ENCODE results near the gene USP49.

USP49 gene

GRCh38 chr6:41756354-41756753 is 138.8 kb downstream of the USP49 start:
- Histone ChIP-seq H3K27me3 (ENCODE audit: insufficient read depth, low read length) (peaks cover 20% of the 10 kb centered on the region; the same call in 1 of the 2 replicates), H3K36me3 (ENCODE audit: insufficient read depth, low read length) (no peaks in the 10 kb centered on the region), H3K4me1 (ENCODE audit: control insufficient read depth, insufficient read depth, low read length, unreplicated experiment) (no peaks in the 10 kb centered on the region), H3K4me3 (ENCODE audit: low read depth, low read length) (no peak overlapping the region), H3K27ac (ENCODE audit: low read depth, low read length) (no peak overlapping the region), H2AFZ (ENCODE audit: low read length, unreplicated experiment) (no peak overlapping the region), H3K79me2 (ENCODE audit: control insufficient read depth, insufficient read depth, low read length, unreplicated experiment) (no peaks in the 10 kb centered on the region)

DNA sequence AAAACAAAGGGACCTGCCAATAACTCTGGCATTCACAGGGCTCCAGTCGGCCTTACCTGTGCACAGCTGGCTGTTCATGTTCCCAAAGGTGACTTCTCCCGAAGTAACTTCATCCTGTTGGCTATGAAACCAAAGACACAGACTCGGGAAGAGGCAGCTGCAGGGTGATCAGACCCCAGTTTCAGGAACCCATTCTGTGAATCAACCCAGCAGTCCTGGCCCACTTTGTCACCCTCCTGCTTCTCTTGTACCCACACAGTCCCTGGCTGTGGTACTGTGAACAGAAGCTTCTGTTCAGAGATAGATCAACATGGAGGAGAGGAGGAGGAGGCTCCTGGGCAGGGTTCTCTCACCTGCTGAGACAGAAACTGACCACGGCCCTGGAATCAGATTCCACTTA is 139.3 kb downstream of the USP49 start:
- no peaks in the 10 kb centered on the region for H3K36me3 ChIP-seq (ENCODE audit: insufficient read depth, low read length)
- no peak overlapping the region for H3K27ac ChIP-seq (ENCODE audit: low read depth, low read length)
- H3K27me3 ChIP-seq (ENCODE audit: insufficient read depth, low read length): peaks cover 20% of the 10 kb centered on the region; the same call in 1 of the 2 replicates
- H3K4me3 ChIP-seq (ENCODE audit: low read depth, low read length): no peak overlapping the region
- H2AFZ ChIP-seq (ENCODE audit: low read length, unreplicated experiment): no peak overlapping the region
- H3K79me2 ChIP-seq (ENCODE audit: control insufficient read depth, insufficient read depth, low read length, unreplicated experiment): no peaks in the 10 kb centered on the region
- no peaks in the 10 kb centered on the region for H3K4me1 ChIP-seq (ENCODE audit: control insufficient read depth, insufficient read depth, low read length, unreplicated experiment)

- Histone ChIP-seq H3K4me3 (ENCODE audit: low read depth, low read length) (no peak overlapping the region), H2AFZ (ENCODE audit: low read length, unreplicated experiment) (no peak overlapping the region), H3K4me1 (ENCODE audit: control insufficient read depth, insufficient read depth, low read length, unreplicated experiment) (peaks cover 4% of the 10 kb centered on the region), H3K27me3 (ENCODE audit: insufficient read depth, low read length) (peaks cover 15% of the 10 kb centered on the region; the same call in 1 of the 2 replicates), H3K79me2 (ENCODE audit: control insufficient read depth, insufficient read depth, low read length, unreplicated experiment) (no peaks in the 10 kb centered on the region), H3K27ac (ENCODE audit: low read depth, low read length) (no peak overlapping the region), H3K36me3 (ENCODE audit: insufficient read depth, low read length) (no peaks in the 10 kb centered on the region)
Measured at GRCh38 chr6:41750374-41750773, 144.8 kb downstream of the USP49 start.

GRCh38 chr6:41748542-41748941 is 146.6 kb downstream of the USP49 start:
- no peak overlapping the region for H2AFZ ChIP-seq (ENCODE audit: low read length, unreplicated experiment)
- H3K36me3 ChIP-seq (ENCODE audit: insufficient read depth, low read length): no peaks in the 10 kb centered on the region
- H3K27ac ChIP-seq (ENCODE audit: low read depth, low read length): no peak overlapping the region
- no peaks in the 10 kb centered on the region for H3K79me2 ChIP-seq (ENCODE audit: control insufficient read depth, insufficient read depth, low read length, unreplicated experiment)
- H3K27me3 ChIP-seq (ENCODE audit: insufficient read depth, low read length): peaks cover 3% of the 10 kb centered on the region; the same call in 1 of the 2 replicates
- peaks cover 4% of the 10 kb centered on the region for H3K4me1 ChIP-seq (ENCODE audit: control insufficient read depth, insufficient read depth, low read length, unreplicated experiment)
- H3K4me3 ChIP-seq (ENCODE audit: low read depth, low read length): no peak overlapping the region

DNA sequence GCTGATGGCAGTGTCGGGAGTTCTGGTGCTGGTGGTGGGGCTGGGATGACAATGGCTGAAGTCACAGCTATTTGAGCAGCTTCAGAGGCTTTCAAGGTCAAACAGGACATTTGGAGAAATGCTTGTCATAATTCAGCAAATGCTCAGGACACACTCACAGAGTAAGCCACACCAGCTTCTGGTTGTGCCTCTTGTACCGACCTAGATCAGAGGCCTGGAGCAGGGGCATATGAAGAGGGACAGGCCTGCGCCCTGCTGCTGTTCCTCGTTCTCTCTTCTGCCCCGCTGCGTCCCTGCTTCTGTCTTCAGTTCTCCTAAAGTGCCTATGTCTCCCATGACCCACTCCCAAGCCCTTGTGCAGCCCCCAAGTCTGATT is 147.1 kb downstream of the USP49 start:
- H3K4me3 ChIP-seq (ENCODE audit: low read depth, low read length): no peak overlapping the region
- no peak overlapping the region for H3K27ac ChIP-seq (ENCODE audit: low read depth, low read length)
- no peaks in the 10 kb centered on the region for H3K27me3 ChIP-seq (ENCODE audit: insufficient read depth, low read length)
- H2AFZ ChIP-seq (ENCODE audit: low read length, unreplicated experiment): no peak overlapping the region
- peaks cover 4% of the 10 kb centered on the region for H3K4me1 ChIP-seq (ENCODE audit: control insufficient read depth, insufficient read depth, low read length, unreplicated experiment)
- no peaks in the 10 kb centered on the region for H3K36me3 ChIP-seq (ENCODE audit: insufficient read depth, low read length)
- no peaks in the 10 kb centered on the region for H3K79me2 ChIP-seq (ENCODE audit: control insufficient read depth, insufficient read depth, low read length, unreplicated experiment)

DNA sequence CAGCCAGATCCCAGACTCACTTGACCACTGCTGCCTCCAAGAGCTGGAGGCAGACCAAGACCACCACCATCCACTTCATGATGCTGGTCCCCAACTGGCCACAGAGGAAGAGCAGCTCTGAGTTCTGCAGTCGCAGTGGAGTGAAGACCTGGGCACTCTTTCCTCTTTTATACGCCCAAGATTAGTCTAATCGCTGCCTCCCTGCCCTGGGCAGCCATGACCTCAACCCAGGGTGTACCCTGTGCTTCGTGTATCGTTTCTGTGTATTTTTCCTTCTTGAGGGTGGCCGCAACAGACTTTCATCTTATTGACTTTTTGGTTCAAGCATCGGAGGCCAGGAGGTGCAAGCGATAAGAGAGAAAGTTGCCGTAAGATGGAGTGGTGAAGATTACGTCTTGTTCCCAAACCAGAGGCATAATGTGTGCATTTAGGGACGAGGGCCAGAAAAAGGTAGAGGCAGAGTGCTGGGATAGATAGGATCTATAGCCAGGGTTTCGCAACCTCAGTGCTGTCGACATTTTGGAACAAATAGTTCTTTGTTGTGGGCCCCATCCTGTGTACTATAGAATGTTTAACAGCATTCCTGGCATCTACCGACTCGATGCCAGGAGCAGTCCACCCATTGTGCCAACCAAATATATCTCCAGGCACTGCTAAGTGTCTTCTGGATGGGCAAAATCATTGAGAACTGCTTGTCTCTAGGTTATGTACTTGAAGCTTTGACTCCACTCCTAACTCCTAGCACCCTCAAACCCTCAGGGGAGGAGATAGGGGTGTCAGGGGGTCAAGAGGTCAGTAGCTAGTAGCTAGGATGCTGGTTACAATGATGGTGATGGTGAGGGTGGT is 147.7 kb downstream of the USP49 start, which contains the start of gene PGC:
Gene PGC (minus strand): TSS at position 142 of the 846 bp plus-strand sequence. CDS start 63 bp downstream, at position 79.
- no peaks in the 10 kb centered on the region for H3K36me3 ChIP-seq (ENCODE audit: insufficient read depth, low read length)
- H3K4me3 ChIP-seq (ENCODE audit: low read depth, low read length): no peak within 1 kb of the TSS
- H2AFZ ChIP-seq (ENCODE audit: low read length, unreplicated experiment): no peak within 1 kb of the TSS
- no peaks in the 10 kb centered on the region for H3K79me2 ChIP-seq (ENCODE audit: control insufficient read depth, insufficient read depth, low read length, unreplicated experiment)
- H3K27ac ChIP-seq (ENCODE audit: low read depth, low read length): no peak within 1 kb of the TSS
- no peaks in the 10 kb centered on the region for H3K27me3 ChIP-seq (ENCODE audit: insufficient read depth, low read length)
- peaks cover 4% of the 10 kb centered on the region for H3K4me1 ChIP-seq (ENCODE audit: control insufficient read depth, insufficient read depth, low read length, unreplicated experiment)

- Histone ChIP-seq H3K36me3 (ENCODE audit: insufficient read depth, low read length) (no peaks in the 10 kb centered on the region), H2AFZ (ENCODE audit: low read length, unreplicated experiment) (no peak overlapping the region), H3K4me1 (ENCODE audit: control insufficient read depth, insufficient read depth, low read length, unreplicated experiment) (peaks cover 4% of the 10 kb centered on the region), H3K27ac (ENCODE audit: low read depth, low read length) (no peak overlapping the region), H3K79me2 (ENCODE audit: control insufficient read depth, insufficient read depth, low read length, unreplicated experiment) (no peaks in the 10 kb centered on the region), H3K4me3 (ENCODE audit: low read depth, low read length) (no peak overlapping the region), H3K27me3 (ENCODE audit: insufficient read depth, low read length) (no peaks in the 10 kb centered on the region)
Measured at GRCh38 chr6:41746107-41746506, 149.1 kb downstream of the USP49 start.

DNA sequence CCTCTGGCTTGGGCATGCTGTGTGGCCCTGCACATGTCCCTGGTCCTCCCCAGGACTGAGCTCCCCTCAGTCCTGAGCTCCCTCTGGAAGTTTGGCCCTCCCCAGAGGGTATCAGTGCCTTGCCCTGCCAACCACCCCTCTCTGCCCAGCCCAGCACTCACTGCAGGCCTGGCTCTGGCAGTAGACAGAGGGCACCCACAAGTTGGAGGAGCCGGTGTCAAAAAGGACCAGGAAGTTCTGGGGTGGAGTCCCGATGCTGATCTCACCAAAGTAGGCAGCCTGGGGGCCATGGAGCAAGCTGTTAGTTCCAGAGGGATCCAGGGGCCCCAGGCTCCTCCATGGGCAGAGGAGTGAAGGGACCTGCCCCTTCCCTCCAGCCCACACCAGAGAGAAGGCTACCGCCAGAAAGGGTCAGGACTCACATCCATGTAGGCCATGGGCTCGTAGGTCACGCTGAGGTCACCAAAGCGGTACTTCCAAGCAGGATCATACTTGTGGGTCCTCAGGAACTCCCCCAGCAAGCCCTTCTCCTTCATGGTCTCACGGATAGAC is 150.9 kb downstream of the USP49 start:
- Histone ChIP-seq H3K27me3 (ENCODE audit: insufficient read depth, low read length) (no peaks in the 10 kb centered on the region), H3K4me1 (ENCODE audit: control insufficient read depth, insufficient read depth, low read length, unreplicated experiment) (peaks cover 4% of the 10 kb centered on the region), H3K4me3 (ENCODE audit: low read depth, low read length) (no peak overlapping the region), H3K27ac (ENCODE audit: low read depth, low read length) (no peak overlapping the region), H2AFZ (ENCODE audit: low read length, unreplicated experiment) (no peak overlapping the region), H3K79me2 (ENCODE audit: control insufficient read depth, insufficient read depth, low read length, unreplicated experiment) (no peaks in the 10 kb centered on the region), H3K36me3 (ENCODE audit: insufficient read depth, low read length) (no peaks in the 10 kb centered on the region)

DNA sequence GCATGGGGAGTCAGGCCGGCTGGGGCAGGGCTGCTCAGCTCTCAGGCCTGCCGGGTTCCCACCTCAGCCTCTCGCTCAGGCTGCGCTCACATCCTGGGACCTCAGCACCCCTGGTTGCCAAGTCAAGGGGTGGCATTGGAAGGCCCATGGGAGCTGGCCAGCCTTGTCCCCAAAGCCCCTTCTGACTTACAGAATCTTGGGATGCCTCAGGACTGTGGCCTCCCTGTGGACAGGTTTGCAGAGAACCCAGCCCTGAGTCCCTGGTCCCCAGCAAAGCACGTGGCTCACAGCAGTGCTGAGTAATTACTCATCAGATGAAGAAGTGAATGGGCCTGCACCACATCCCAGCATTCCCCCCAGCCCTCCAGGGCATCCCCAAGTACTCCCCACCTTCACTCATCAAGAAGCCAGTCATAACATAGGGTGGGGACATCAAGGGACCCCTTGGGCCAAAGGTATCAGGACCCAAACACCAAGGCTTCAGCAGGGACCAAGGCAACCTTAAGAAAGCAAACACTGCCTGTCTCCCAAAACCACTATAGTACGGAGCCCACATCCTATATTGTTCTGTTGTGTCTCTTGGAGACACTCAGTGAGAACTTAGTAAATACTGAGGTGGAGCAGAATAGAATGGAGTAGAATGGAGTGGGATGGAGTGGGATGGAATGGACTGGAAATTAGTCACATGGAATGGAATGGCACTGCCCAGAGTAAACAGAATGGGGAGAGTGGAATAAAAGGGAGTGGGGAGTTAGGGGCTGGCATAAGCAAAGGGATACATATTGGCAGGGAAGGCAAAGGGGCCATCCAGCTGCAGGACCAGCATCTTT is 151.6 kb downstream of the USP49 start:
- Histone ChIP-seq H3K27ac (ENCODE audit: low read depth, low read length) (no peak overlapping the region), H3K27me3 (ENCODE audit: insufficient read depth, low read length) (no peaks in the 10 kb centered on the region), H3K4me1 (ENCODE audit: control insufficient read depth, insufficient read depth, low read length, unreplicated experiment) (peaks cover 4% of the 10 kb centered on the region), H3K36me3 (ENCODE audit: insufficient read depth, low read length) (no peaks in the 10 kb centered on the region), H3K4me3 (ENCODE audit: low read depth, low read length) (no peak overlapping the region), H2AFZ (ENCODE audit: low read length, unreplicated experiment) (no peak overlapping the region), H3K79me2 (ENCODE audit: control insufficient read depth, insufficient read depth, low read length, unreplicated experiment) (no peaks in the 10 kb centered on the region)

- no peaks in the 10 kb centered on the region for H3K79me2 ChIP-seq (ENCODE audit: control insufficient read depth, insufficient read depth, low read length, unreplicated experiment)
- H3K27me3 ChIP-seq (ENCODE audit: insufficient read depth, low read length): no peaks in the 10 kb centered on the region
- H3K4me3 ChIP-seq (ENCODE audit: low read depth, low read length): no peak overlapping the region
- no peak overlapping the region for H2AFZ ChIP-seq (ENCODE audit: low read length, unreplicated experiment)
- no peaks in the 10 kb centered on the region for H3K4me1 ChIP-seq (ENCODE audit: control insufficient read depth, insufficient read depth, low read length, unreplicated experiment)
- H3K27ac ChIP-seq (ENCODE audit: low read depth, low read length): no peak overlapping the region
- no peaks in the 10 kb centered on the region for H3K36me3 ChIP-seq (ENCODE audit: insufficient read depth, low read length)
Measured at GRCh38 chr6:41741625-41742490, 153.3 kb downstream of the USP49 start.

Measured in ACC112 (cell line).